Subcutaneous abdominal adipose tissue (tissue), 5 donors: ENCODE results near the gene SPC24.
"Not testable (repeated sequence)": the region's sequence is repeated elsewhere in the genome, so short reads cannot be mapped to it uniquely, and the experiment has no call there.

ENCODE experiments used
- H3K27ac ChIP-seq: one replicate; pipeline ENCODE4 v1.7.0; 2013; ENCODE audit warnings: low read depth, mild to moderate bottlenecking, inconsistent platforms, low read length, moderate library complexity
- H3K27me3 ChIP-seq, 5 donors: one replicate each; pipeline ENCODE4 v1.7.0; 2013; ENCODE audit warnings: low read length in 5 of 5, inconsistent platforms in 1 of 5; ENCODE audit not compliant: control insufficient read depth in 5 of 5, insufficient read depth in 4 of 5
- H3K36me3 ChIP-seq, 5 donors: one replicate each; pipeline ENCODE4 v1.7.0; 2013; ENCODE audit warnings: low read length in 5 of 5; ENCODE audit not compliant: control insufficient read depth in 5 of 5, insufficient read depth in 5 of 5
- H3K4me1 ChIP-seq, 5 donors: one replicate each; pipeline ENCODE4 v1.7.0; 2013; ENCODE audit warnings: low read length in 5 of 5, mild to moderate bottlenecking in 3 of 5, moderate library complexity in 1 of 5; ENCODE audit not compliant: control insufficient read depth in 5 of 5, insufficient read depth in 5 of 5
- H3K4me3 ChIP-seq, 5 donors: one replicate each; pipeline ENCODE4 v1.7.0; 2013; ENCODE audit warnings: low read length in 5 of 5, low read depth in 1 of 5
- H3K9ac ChIP-seq, 5 donors: one replicate each; pipeline ENCODE4 v1.7.0; 2013; ENCODE audit warnings: low read length in 5 of 5, mild to moderate bottlenecking in 4 of 5, moderate library complexity in 3 of 5
- H3K9me3 ChIP-seq, 5 donors: one replicate each; pipeline ENCODE4 v1.7.0; 2013; ENCODE audit warnings: low read length in 5 of 5; ENCODE audit not compliant: control insufficient read depth in 5 of 5
- donor health status: healthy.
- donor health status: healthy.
- donor health status: healthy.
- donor health status: healthy.
- donor health status: healthy.

The SPC24 gene

DNA sequence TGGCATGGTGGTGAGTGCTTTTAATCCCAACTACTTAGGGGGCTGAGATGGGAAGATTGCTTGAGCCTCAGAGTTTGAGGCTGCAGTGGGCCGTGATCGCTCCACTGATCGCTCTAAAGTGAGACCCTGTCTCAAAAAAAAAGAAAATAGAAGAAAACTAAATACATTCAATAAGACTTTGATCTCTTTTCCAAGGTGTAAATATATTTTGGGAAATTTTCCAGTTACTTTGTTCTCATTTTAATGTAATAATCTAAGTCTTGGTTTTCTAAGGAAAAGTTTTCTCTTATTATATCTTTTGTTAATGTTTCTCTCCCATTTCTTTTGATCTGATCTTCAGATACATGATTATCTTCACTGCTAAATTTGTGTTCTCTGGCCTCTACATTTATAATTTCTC, 56.7 kb downstream of the SPC24 start:
- Histone ChIP-seq H3K27me3 (no peaks in the 10 kb centered on the region), H3K4me3 (no peak overlapping the region), H3K4me1 (peaks cover 2 to 37% (median 29%) of the 10 kb centered on the region in 5 donors), H3K36me3 (peaks cover 0 to 32% (median 19%) of the 10 kb centered on the region in 5 donors), H3K27ac (no peak overlapping the region), H3K9me3 (peaks cover 0 to 2% (median 0%) of the 10 kb centered on the region in 5 donors), H3K9ac (no peak overlapping the region)

DNA sequence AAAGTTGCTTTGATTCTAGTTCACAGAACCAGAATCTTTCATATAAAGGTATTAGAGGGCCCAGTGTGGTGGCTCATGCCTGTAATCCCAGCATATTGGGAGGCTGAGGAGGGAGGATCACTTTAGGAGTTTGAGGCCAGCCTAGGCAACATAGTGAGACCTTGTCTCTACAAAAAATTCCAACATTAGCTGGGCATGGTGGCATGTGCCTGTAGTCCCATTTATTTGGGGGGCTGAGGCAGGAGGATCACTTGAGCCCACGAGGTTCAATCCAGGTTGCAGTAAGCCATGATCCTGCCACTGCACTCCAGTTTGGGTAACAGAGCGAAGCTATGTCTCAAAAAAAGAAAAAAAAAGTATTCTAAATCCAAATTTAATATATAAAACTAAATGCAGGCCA, 57.3 kb downstream of the SPC24 start:
- no peak overlapping the region for H3K27ac ChIP-seq
- no peak overlapping the region for H3K9ac ChIP-seq
- peaks cover 0 to 2% (median 0%) of the 10 kb centered on the region in 5 donors for H3K9me3 ChIP-seq
- no peaks in the 10 kb centered on the region for H3K27me3 ChIP-seq
- no peak overlapping the region for H3K4me3 ChIP-seq
- H3K36me3 ChIP-seq = peaks cover 0 to 29% (median 14%) of the 10 kb centered on the region in 5 donors
- H3K4me1 ChIP-seq = peaks cover 2 to 43% (median 34%) of the 10 kb centered on the region in 5 donors

DNA sequence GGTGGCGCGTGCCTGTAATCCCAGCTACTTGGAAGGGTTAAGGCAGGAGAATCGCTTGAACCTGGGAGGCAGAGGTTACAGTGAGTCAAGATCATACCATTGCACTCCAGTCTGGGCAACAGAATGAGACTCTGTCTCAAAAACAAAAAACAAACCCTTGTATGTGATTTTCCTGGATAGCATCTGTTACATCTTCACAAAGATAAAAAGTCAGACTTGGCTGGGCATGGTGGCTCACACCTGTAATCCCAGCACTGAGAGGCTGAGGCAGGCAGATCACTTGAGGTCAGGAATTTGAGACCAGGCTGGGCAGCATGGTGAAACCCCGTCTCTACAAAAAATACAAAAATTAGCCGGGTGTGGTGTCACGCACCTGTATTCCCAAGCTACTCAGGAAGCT, 58.2 kb downstream of the SPC24 start:
- H3K4me1 ChIP-seq = peaks cover 4 to 44% (median 43%) of the 10 kb centered on the region in 5 donors
- peaks cover 0 to 19% (median 4%) of the 10 kb centered on the region in 5 donors for H3K36me3 ChIP-seq

DNA sequence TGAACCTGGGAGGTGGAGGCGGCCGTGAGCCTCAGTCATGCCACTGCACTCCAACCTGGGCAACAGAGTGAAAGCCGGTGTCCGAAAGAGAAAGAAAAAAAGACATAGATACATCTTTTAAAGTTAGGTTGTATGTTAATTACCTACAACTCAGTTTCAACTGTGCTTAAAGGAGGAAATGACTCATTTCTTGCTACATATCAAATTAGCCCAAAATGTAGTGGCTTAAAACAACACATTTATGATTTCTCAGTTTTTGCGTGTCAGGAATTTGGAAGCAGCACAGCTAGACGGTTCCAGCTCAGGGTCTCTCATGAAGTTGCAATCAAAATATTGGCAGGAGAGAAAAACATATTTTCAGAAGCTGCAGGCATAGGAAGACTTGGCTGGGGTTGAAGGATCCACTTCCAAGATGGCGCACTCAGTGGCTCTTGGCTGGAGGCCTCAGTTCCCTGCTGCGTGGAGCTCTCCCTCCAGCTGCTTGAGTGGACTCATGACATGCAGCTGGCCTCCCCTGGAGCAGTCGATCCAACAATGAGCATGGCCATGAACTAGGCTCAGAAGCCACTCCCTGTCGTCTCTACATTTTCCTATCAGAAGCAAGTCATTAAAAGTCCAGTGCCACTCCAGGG, 59.3 kb downstream of the SPC24 start:
- no peak overlapping the region for H3K9ac ChIP-seq
- no peaks in the 10 kb centered on the region for H3K27me3 ChIP-seq
- H3K4me3 ChIP-seq = peak overlapping the region in 1 of 5 donors; percentile 7
- peaks cover 0 to 2% (median 0%) of the 10 kb centered on the region in 5 donors for H3K9me3 ChIP-seq
- peaks cover 0 to 17% (median 2%) of the 10 kb centered on the region in 5 donors for H3K36me3 ChIP-seq
- H3K27ac ChIP-seq = peak overlapping the region; percentile 93
- peaks cover 6 to 54% (median 49%) of the 10 kb centered on the region in 5 donors for H3K4me1 ChIP-seq

More for the DNA sequence above, 58.2 kb downstream of the SPC24 start:
- not testable (repeated sequence) for H3K9ac ChIP-seq, H3K27ac ChIP-seq, H3K4me3 ChIP-seq, H3K9me3 ChIP-seq, H3K27me3 ChIP-seq
